VCaP (cell line): ENCODE results near the gene MBLAC1.
A peak's percentile ranks its signal among the peaks of the same experiment; 100 is the strongest.

Source experiments
- H3K27ac ChIP-seq: fragments of 450-650 bp; 2 replicates; pipeline ENCODE4 v1.5.1; 2017
- TF ChIP-seq, protein P1 (sequence below): fragments of 450-650 bp; conservative IDR thresholded peaks from 2 replicates; pipeline ENCODE4 v1.5.1; 2017; ENCODE audit warnings: mild to moderate bottlenecking, moderate library complexity

The MBLAC1 gene, protein sequence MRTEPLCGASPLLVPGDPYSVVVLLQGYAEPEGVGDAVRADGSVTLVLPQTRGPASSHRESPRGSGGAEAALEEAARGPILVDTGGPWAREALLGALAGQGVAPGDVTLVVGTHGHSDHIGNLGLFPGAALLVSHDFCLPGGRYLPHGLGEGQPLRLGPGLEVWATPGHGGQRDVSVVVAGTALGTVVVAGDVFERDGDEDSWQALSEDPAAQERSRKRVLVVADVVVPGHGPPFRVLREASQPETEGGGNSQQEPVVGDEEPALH

DNA sequence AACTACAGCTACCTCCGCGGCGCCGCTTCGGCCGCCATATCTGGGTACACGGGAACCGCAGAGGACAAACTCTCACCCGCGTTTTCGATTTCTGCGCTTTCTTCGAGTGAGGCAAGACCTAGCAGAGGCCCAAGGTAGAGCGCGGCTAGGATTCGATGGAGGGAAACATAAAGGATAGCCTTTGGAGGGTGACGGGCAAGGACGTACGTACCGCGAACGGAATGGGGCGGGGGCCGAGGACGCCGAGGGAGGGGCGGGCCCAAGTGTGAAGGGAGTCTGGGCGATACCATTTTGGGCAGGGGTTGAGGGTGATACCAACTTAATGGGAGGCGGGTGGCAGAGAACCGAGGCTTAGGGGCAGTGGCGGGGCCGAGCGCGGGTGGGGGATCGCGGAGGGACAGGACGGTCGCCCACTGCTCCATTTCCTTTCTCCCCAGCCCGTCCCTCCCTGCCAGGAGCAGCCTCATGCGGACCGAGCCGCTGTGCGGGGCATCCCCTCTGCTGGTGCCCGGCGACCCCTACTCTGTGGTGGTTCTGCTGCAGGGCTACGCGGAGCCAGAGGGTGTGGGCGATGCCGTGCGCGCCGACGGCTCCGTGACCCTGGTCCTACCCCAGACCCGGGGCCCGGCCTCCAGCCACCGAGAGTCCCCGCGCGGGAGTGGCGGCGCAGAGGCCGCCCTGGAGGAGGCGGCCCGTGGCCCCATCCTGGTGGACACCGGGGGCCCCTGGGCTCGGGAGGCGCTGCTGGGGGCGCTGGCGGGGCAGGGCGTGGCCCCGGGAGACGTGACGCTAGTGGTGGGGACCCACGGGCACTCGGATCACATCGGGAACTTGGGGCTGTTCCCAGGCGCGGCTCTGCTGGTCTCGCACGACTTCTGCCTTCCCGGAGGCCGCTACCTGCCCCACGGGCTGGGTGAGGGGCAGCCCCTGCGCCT, at the start of gene MBLAC1:
Gene MBLAC1 (plus strand): TSS at position 37 of the 935 bp plus-strand sequence. CDS start 429 bp downstream, at position 466.
- H3K27ac ChIP-seq = peak within 1 kb of the TSS; percentile 99
- TF ChIP-seq, protein P1, sequence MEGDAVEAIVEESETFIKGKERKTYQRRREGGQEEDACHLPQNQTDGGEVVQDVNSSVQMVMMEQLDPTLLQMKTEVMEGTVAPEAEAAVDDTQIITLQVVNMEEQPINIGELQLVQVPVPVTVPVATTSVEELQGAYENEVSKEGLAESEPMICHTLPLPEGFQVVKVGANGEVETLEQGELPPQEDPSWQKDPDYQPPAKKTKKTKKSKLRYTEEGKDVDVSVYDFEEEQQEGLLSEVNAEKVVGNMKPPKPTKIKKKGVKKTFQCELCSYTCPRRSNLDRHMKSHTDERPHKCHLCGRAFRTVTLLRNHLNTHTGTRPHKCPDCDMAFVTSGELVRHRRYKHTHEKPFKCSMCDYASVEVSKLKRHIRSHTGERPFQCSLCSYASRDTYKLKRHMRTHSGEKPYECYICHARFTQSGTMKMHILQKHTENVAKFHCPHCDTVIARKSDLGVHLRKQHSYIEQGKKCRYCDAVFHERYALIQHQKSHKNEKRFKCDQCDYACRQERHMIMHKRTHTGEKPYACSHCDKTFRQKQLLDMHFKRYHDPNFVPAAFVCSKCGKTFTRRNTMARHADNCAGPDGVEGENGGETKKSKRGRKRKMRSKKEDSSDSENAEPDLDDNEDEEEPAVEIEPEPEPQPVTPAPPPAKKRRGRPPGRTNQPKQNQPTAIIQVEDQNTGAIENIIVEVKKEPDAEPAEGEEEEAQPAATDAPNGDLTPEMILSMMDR = no peak

DNA sequence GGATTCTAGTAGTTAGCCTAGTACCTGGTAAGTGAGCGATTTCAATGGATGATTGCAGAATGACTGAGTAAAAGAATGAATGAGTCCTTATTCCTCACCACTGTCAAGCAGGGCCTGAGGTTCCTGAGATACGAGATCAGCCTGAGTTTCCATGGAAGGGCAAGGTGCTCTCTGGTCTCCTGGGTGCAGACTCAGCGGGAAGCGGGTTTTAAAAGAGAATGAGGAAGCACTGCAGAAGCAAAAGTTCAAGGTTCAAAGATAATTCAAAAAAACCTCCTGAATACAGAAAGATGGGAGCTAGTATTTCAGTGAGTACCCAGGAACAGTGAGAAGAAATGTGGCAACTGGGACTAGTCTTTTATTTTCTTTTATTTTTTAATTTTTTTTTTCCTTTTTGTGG, 49.6 kb upstream of the MBLAC1 start:
- TF ChIP-seq, protein P1 = no peak
- no peak overlapping the region for H3K27ac ChIP-seq

DNA sequence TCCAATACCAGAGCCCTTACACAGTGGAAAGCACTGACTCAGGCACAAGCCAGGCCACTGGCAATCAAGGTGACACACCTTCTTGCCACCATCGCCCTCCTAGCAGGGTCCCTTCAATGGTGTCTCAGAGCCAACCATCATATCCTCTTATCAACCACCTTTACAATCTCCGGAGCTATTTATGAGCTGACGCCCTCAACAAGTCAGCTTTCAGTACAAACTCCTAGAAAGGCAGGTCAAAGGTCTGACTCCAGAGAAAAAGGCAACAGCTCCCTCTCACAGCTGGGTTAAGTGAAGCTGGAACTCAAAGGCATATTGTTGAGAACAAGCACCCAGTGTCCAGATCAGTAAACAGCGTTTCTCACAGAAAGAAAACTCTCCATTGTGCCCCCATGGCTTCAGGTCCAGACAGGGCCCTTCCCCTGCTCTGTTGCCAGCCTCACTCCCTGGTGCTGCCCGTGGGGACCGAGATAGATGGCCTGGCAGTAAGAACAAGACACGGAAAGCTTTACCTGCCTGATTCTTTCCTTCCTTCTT, 47.7 kb upstream of the MBLAC1 start:
- TF ChIP-seq, protein P1 = no peak
- peak overlapping the region; percentile 98; the same call in 1 of the 2 replicates for H3K27ac ChIP-seq

DNA sequence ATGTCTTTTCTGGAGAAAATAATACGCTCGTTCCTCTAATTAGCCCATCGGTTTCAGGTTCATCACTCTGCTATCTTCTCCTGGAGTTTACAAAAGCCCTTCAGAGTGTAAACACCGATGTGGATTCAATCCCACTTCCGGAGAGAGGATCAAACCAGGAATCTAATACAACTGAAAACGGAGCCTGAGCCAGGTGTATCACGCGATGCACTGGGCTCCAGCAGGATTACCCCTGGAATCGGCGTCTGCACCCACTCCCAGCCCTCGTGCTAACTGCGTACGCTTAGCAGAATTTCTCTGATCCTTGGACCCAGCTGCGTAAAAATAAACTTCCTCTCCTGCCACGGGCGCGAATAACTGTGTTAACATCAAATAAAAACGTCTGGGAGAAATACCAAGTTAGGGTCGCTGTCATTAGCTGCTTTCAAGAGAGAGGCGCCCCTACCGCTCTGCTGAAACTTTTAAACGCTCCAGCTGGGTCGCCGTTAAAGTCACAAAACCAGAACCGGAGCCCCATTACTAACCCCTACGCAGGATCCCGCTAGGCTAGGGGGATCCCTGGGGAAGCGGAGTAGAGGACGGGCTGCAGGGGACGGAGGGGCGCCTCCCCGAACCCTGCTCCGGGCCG, 45.7 kb upstream of the MBLAC1 start:
- TF ChIP-seq, protein P1 = no peak
- peak overlapping the region; percentile 98 for H3K27ac ChIP-seq

DNA sequence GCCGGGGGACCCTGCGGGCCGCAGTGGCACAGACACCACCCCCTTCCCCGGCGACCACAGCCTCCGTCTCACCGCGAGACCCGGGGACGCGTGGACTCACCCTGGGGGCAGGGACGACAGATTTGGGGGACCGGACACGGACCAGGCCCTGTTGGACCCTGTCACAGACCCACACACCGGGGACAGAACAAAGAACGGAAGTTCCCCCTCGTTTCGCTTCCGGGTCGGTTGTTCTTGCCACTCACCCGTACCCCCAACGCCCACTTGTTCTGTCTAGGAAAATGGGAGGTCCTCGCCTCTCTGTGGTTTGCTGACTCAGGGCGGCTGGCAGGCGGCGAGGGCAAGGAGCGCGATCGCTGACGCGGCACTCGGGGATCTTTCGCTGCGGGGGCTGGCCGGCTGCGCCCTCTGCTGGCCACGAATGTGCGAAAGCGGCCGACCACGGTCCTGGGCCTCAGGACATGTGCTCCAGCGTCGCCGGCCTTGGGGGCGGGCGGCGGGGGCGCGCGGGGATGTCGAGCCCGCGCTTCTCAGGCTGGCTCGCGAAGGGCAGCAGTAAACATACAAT, 45.1 kb upstream of the MBLAC1 start, which contains the start of gene ZNF3:
Gene ZNF3 (minus strand): TSS at position 189 of the 568 bp plus-strand sequence. CDS start 4,366 bp downstream, outside the sequence.
- H3K27ac ChIP-seq = peak within 1 kb of the TSS; percentile 98
- TF ChIP-seq, protein P1 = peak; percentile 99

DNA sequence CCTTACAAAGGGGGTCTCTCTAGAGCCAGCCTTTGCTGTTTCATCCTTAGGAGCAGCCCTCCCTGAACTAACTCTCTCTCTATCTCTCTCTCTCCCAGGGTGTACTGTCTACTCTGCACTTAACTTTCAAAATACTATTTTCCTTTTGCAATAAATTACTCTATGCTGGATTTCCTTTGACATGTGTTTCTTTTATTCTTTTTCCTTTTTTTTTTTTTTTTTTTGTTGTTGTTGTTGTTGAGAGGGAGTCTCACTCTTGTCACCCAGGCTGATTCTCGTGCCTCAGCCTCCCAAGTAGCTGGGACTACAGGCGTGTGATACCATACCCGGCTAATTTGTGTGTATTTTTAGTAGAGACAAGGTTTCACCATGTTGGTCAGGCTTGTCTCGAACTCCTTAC, 43.8 kb upstream of the MBLAC1 start:
- TF ChIP-seq, protein P1 = no peak
- H3K27ac ChIP-seq = peak overlapping the region; percentile 98
